ENCODE data around the gene EIF4B.
"Not testable (repeated sequence)": the region's sequence is repeated elsewhere in the genome, so short reads cannot be mapped to it uniquely, and the experiment has no call there.

The EIF4B gene

GRCh38 chr12:52993558-52993869 lies 12.7 kb upstream of the EIF4B start:
- DNase-seq: no peak

- DNase-seq: no peak
Measured at GRCh38 chr12:53004178-53004577, 2.1 kb upstream of the EIF4B start.

- no peak for DNase-seq
Measured at GRCh38 chr12:53004582-53004981, 1.7 kb upstream of the EIF4B start.

- DNase-seq: no peak
Measured at GRCh38 chr12:53005215-53005985, 856 bp upstream of the EIF4B start.

- DNase-seq: peak; percentile 70
Measured at GRCh38 chr12:53006810-53007309, 604 bp downstream of the EIF4B start.

- no peak for DNase-seq
Measured at GRCh38 chr12:53007343-53007742, 1.1 kb downstream of the EIF4B start.

GRCh38 chr12:53008760-53009159 lies 2.5 kb downstream of the EIF4B start:
- DNase-seq: not testable (repeated sequence)

- no peak for DNase-seq
Measured at GRCh38 chr12:53010955-53011354, 4.7 kb downstream of the EIF4B start.

GRCh38 chr12:53011889-53012288 lies 5.6 kb downstream of the EIF4B start:
- no peak for DNase-seq

- DNase-seq: no peak
Measured at GRCh38 chr12:53012928-53013327, 6.7 kb downstream of the EIF4B start.

- no peak for DNase-seq
Measured at GRCh38 chr12:53014709-53015108, 8.5 kb downstream of the EIF4B start.

- DNase-seq: no peak
Measured at GRCh38 chr12:53025250-53025649, 19.0 kb downstream of the EIF4B start.

- DNase-seq: not testable (repeated sequence)
Measured at GRCh38 chr12:53027014-53027413, 20.8 kb downstream of the EIF4B start.

- DNase-seq: no peak
Measured at GRCh38 chr12:53031616-53032015, 25.4 kb downstream of the EIF4B start.

- DNase-seq: not testable (repeated sequence)
Measured at GRCh38 chr12:53033832-53034231, 27.6 kb downstream of the EIF4B start.

- no peak for DNase-seq
Measured at GRCh38 chr12:53034459-53034858, 28.2 kb downstream of the EIF4B start.

- DNase-seq: no peak
Measured at GRCh38 chr12:53036802-53037201, 30.5 kb downstream of the EIF4B start.

- DNase-seq: no peak
Measured at GRCh38 chr12:53039851-53040250, 33.6 kb downstream of the EIF4B start.

- no peak for DNase-seq
Measured at GRCh38 chr12:53042607-53043454, 36.6 kb downstream of the EIF4B start.

GRCh38 chr12:53044052-53044581 lies 37.9 kb downstream of the EIF4B start:
- DNase-seq: no peak

GRCh38 chr12:53044896-53045695 lies 38.8 kb downstream of the EIF4B start:
- DNase-seq: no peak

GRCh38 chr12:53045696-53046045 lies 39.4 kb downstream of the EIF4B start:
- no peak for DNase-seq

- peak; percentile 44 for DNase-seq
Measured at GRCh38 chr12:53046655-53047220, 40.5 kb downstream of the EIF4B start.

Measured in central memory CD4-positive, alpha-beta T cell (primary cell).